Measurements from ENCODE around the gene BMP2K. TPM values are rescaled to one million over a fixed set of nuclear protein-coding genes. Genes with fewer than 3 reads are reported as not detected.

Gene BMP2K
- polyA plus RNA-seq, 4 donors: 21.3 to 28.0 (median 25.2) TPM

Other genes starting within 250 kb of the BMP2K start
- gene ANXA3, start 224.6 kb upstream of the BMP2K start, polyA plus RNA-seq (ENCODE audit: insufficient read length in 4 of 4): 10 to 100 TPM; 16.5 to 61.2 (median 45.6) TPM
- gene PAQR3, start 163.1 kb downstream of the BMP2K start, polyA plus RNA-seq (ENCODE audit: insufficient read length in 4 of 4): 10 to 100 TPM; 13.1 to 27.2 (median 23.9) TPM

Measured in left renal pelvis (tissue), 4 donors.